Endodermal cell (in vitro differentiated cells): ENCODE results near the gene ARIH2. TPM values are rescaled to one million over a fixed set of nuclear protein-coding genes. Genes with fewer than 3 reads are reported as not detected.

Experiments
- DNase-seq: peaks from one replicate; pipeline ENCODE4 v3.0.0-alpha.2; 2017
- H3K27ac ChIP-seq: 2 replicates; pipeline ENCODE4 v1.5.1; 2013; ENCODE audit warnings: mild to moderate bottlenecking, low read depth, low read length, moderate library complexity
- H3K27me3 ChIP-seq: 2 replicates; pipeline ENCODE4 v1.6.1; 2013; ENCODE audit warnings: mild to moderate bottlenecking, low read length, moderate library complexity; ENCODE audit not compliant: insufficient read depth, control insufficient read depth, poor library complexity, severe bottlenecking
- H3K36me3 ChIP-seq: 2 replicates; pipeline ENCODE4 v1.7.0; 2013; ENCODE audit warnings: mild to moderate bottlenecking, low read length, moderate library complexity; ENCODE audit not compliant: control insufficient read depth, insufficient read depth
- H3K4me1 ChIP-seq: one replicate; pipeline ENCODE4 v1.7.0; 2013; ENCODE audit warnings: low read length; ENCODE audit not compliant: control insufficient read depth, insufficient read depth
- H3K4me3 ChIP-seq: 2 replicates; pipeline ENCODE4 v1.5.1; 2013; ENCODE audit warnings: mild to moderate bottlenecking, low read length, moderate library complexity
- H3K9ac ChIP-seq: 2 replicates; pipeline ENCODE4 v1.6.1; 2013; ENCODE audit warnings: mild to moderate bottlenecking, low read length, moderate library complexity; ENCODE audit not compliant: poor library complexity, severe bottlenecking; ENCODE audit errors: extremely low read depth
- H3K9me3 ChIP-seq: 2 replicates; pipeline ENCODE4 v1.6.1; 2013; ENCODE audit warnings: mild to moderate bottlenecking, low read length, moderate library complexity; ENCODE audit not compliant: control insufficient read depth
- H3K27ac Mint-ChIP-seq: 2 replicates; pipeline ENCODE4 v1.8.0; 2020; ENCODE audit warnings: mixed read lengths
- H3K27me3 Mint-ChIP-seq: 2 replicates; pipeline ENCODE4 v1.8.0; 2021; ENCODE audit warnings: mild to moderate bottlenecking, mixed read lengths; ENCODE audit not compliant: insufficient read depth
- H3K36me3 Mint-ChIP-seq: 2 replicates; pipeline ENCODE4 v1.8.0; 2020; ENCODE audit warnings: low read depth, mixed read lengths
- H3K4me1 Mint-ChIP-seq: 2 replicates; pipeline ENCODE4 v1.8.0; 2020; ENCODE audit warnings: mixed read lengths
- H3K4me3 Mint-ChIP-seq: 2 replicates; pipeline ENCODE4 v1.8.0; 2020; ENCODE audit warnings: mild to moderate bottlenecking, moderate library complexity, mixed read lengths
- H3K9me3 Mint-ChIP-seq: 2 replicates; pipeline ENCODE4 v1.8.0; 2020; ENCODE audit warnings: mild to moderate bottlenecking, mixed read lengths
- CTCF ChIP-seq: fragments of 200-600 bp; sonication (generic); conservative IDR thresholded peaks from 2 replicates; pipeline ENCODE4 v1.5.0; 2021; ENCODE audit warnings: antibody characterized with exemption, mild to moderate bottlenecking
- WGBS, 2 experiments: methylation state at CpG; one replicate each; pipeline versions ENCODE4 v1.1.5 to v1.1.7; 2013; ENCODE audit warnings: missing lambda C conversion rate in 2 of 2, mixed read lengths in 1 of 2; ENCODE audit not compliant: insufficient coverage in 1 of 2, insufficient read length in 1 of 2; 5-methylcytosine and 5-hydroxymethylcytosine counted together
- total RNA-seq, 2 donors: library from RNA; stranded (reverse); fragmentation: NEBNext Ultra II Directional in 1 of 2; extraction: Animal tissue kit (Norgen Biotek cat#: 25700) in 1 of 2; gene quantifications; 2 replicates in 1 of 2; 3 replicates in 1 of 2; pipeline ENCODE4 v1.2.1, GENCODE V29; 2021

The ARIH2 gene
- total RNA-seq, 2 donors from 2014 or later = 86.6 to 113 TPM

GRCh38 chr3:49005303-49005680 lies 86.7 kb downstream of the ARIH2 start:
- WGBS, 2 experiments = 95 to 100% methylated on average over 3 of the region's 3 CpGs
- Histone ChIP-seq H3K9me3 (no peaks in the 10 kb centered on the region), H3K27me3 (peaks cover 59% of the 10 kb centered on the region), H3K9ac (no peak overlapping the region), H3K36me3 (peaks cover 6% of the 10 kb centered on the region), H3K4me1 (peaks cover 10% of the 10 kb centered on the region), H3K27ac (no peak overlapping the region), H3K4me3 (no peak overlapping the region)
- Mint-ChIP-seq H3K27me3 (peaks cover 62% of the 10 kb centered on the region), H3K27ac (no peak overlapping the region), H3K4me1 (peaks cover 27% of the 10 kb centered on the region), H3K9me3 (no peaks in the 10 kb centered on the region), H3K36me3 (peaks cover 7% of the 10 kb centered on the region), H3K4me3 (no peak overlapping the region)
- DNase-seq = no peak
- no peak for TF ChIP-seq CTCF

GRCh38 chr3:49005998-49006397 lies 87.4 kb downstream of the ARIH2 start:
- no peak overlapping the region for H3K9ac ChIP-seq

DNA sequence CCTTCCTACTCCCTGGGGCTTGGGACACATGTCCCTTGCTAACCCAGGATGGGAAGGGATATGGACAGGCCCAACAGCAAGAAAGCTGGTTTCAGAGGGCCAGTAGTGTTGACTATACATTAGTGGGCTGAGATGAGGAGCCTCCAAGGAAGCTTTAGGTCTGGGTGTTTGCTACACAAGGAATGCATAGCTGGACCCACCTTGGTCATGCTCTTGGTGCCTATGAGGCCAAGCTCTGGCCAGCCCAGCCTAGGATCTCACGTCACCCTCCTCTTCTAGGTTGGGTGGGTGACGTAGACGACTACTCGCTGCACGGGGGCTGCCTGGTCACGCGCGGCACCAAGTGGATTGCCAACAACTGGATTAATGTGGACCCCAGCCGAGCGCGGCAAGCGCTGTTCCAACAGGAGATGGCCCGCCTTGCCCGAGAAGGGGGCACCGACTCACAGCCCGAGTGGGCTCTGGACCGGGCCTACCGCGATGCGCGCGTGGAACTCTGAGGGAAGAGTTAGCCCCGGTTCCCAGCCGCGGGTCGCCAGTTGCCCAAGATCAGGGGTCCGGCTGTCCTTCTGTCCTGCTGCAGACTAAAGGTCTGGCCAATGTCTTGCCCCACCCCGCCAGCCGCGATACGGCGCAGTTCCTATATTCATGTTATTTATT lies 87.9 kb downstream of the ARIH2 start:
- H3K36me3 ChIP-seq = peaks cover 8% of the 10 kb centered on the region
- H3K36me3 Mint-ChIP-seq = peaks cover 10% of the 10 kb centered on the region
- H3K4me1 ChIP-seq = peaks cover 10% of the 10 kb centered on the region
- H3K9me3 Mint-ChIP-seq = no peaks in the 10 kb centered on the region
- H3K4me1 Mint-ChIP-seq = peaks cover 19% of the 10 kb centered on the region
- no peaks in the 10 kb centered on the region for H3K9me3 ChIP-seq
- no peak for DNase-seq
- peak overlapping the region; percentile 36 for H3K27ac ChIP-seq
- peak overlapping the region; percentile 93 for H3K9ac ChIP-seq
- H3K27me3 ChIP-seq = peaks cover 47% of the 10 kb centered on the region
- H3K4me3 Mint-ChIP-seq = peak overlapping the region; percentile 97
- no peak for TF ChIP-seq CTCF
- peak overlapping the region; percentile 87 for H3K4me3 ChIP-seq
- H3K27me3 Mint-ChIP-seq = peaks cover 49% of the 10 kb centered on the region
- H3K27ac Mint-ChIP-seq = peak overlapping the region; percentile 100
- WGBS, 2 experiments = 9 to 10% methylated on average over 14 to 32 of the region's 32 CpGs

More at GRCh38 chr3:49005998-49006397, 87.4 kb downstream of the ARIH2 start:
- Histone ChIP-seq H3K9me3 (no peaks in the 10 kb centered on the region), H3K36me3 (peaks cover 6% of the 10 kb centered on the region), H3K27me3 (peaks cover 52% of the 10 kb centered on the region), H3K4me3 (peak overlapping the region; percentile 87), H3K4me1 (peaks cover 10% of the 10 kb centered on the region), H3K27ac (no peak overlapping the region)
- TF ChIP-seq CTCF = no peak
- no peak overlapping the region for H3K27ac Mint-ChIP-seq
- H3K27me3 Mint-ChIP-seq = peaks cover 55% of the 10 kb centered on the region
- no peak for DNase-seq
- H3K36me3 Mint-ChIP-seq = peaks cover 9% of the 10 kb centered on the region
- no peaks in the 10 kb centered on the region for H3K9me3 Mint-ChIP-seq
- peak overlapping the region; percentile 97 for H3K4me3 Mint-ChIP-seq
- WGBS, 2 experiments = 85 to 96% methylated on average over 5 of the region's 5 CpGs
- H3K4me1 Mint-ChIP-seq = peaks cover 20% of the 10 kb centered on the region
